ENCODE measurements around the gene SH2D4B. TPM values are rescaled to one million over a fixed set of nuclear protein-coding genes. Genes with fewer than 3 reads are reported as not detected.
A peak's percentile ranks its signal among the peaks of the same experiment; 100 is the strongest.

SH2D4B gene
- total RNA-seq, 2 donors from 2014 or later = 0.13 TPM; not detected in 1

GRCh38 chr10:80602881-80603280 is 65.2 kb downstream of the SH2D4B start:
- Mint-ChIP-seq H3K27ac (no peak overlapping the region), H3K4me1 (peaks cover 13% of the 10 kb centered on the region), H3K9me3 (no peaks in the 10 kb centered on the region), H3K27me3 (ENCODE audit: insufficient read depth) (no peaks in the 10 kb centered on the region), H3K4me3 (no peak overlapping the region), H3K36me3 (ENCODE audit: low read depth) (no peaks in the 10 kb centered on the region)
- Histone ChIP-seq H3K27ac (ENCODE audit: low read depth, low read length) (no peak overlapping the region), H3K4me1 (ENCODE audit: control insufficient read depth, insufficient read depth, low read length) (peaks cover 3% of the 10 kb centered on the region), H3K27me3 (ENCODE audit: control insufficient read depth, insufficient read depth, low read length, poor library complexity, severe bottlenecking) (no peaks in the 10 kb centered on the region), H3K9me3 (ENCODE audit: control insufficient read depth, low read length) (no peaks in the 10 kb centered on the region), H3K36me3 (ENCODE audit: control insufficient read depth, insufficient read depth, low read length) (no peaks in the 10 kb centered on the region), H3K9ac (ENCODE audit: extremely low read depth, low read length, poor library complexity, severe bottlenecking) (no peak overlapping the region), H3K4me3 (ENCODE audit: low read length) (no peak overlapping the region)
- DNase-seq = no peak
- 94 to 100% methylated on average over 4 of the region's 4 CpGs for WGBS, 2 experiments (ENCODE audit: insufficient coverage in 1 of 2, insufficient read length in 1 of 2)
- no peak for TF ChIP-seq CTCF (conservative IDR thresholded peaks at IDR 0.05)

GRCh38 chr10:80603516-80603915 is 65.8 kb downstream of the SH2D4B start:
- Mint-ChIP-seq H3K27me3 (ENCODE audit: insufficient read depth) (no peaks in the 10 kb centered on the region), H3K9me3 (no peaks in the 10 kb centered on the region), H3K4me3 (no peak overlapping the region), H3K36me3 (ENCODE audit: low read depth) (no peaks in the 10 kb centered on the region), H3K27ac (no peak overlapping the region), H3K4me1 (peaks cover 13% of the 10 kb centered on the region)
- H3K9ac ChIP-seq (ENCODE audit: extremely low read depth, low read length, poor library complexity, severe bottlenecking) = no peak overlapping the region
- no peak for TF ChIP-seq CTCF (conservative IDR thresholded peaks at IDR 0.05)
- H3K27me3 ChIP-seq (ENCODE audit: control insufficient read depth, insufficient read depth, low read length, poor library complexity, severe bottlenecking) = no peaks in the 10 kb centered on the region
- H3K4me3 ChIP-seq (ENCODE audit: low read length) = no peak overlapping the region
- peaks cover 3% of the 10 kb centered on the region for H3K4me1 ChIP-seq (ENCODE audit: control insufficient read depth, insufficient read depth, low read length)
- H3K36me3 ChIP-seq (ENCODE audit: control insufficient read depth, insufficient read depth, low read length) = no peaks in the 10 kb centered on the region
- 92 to 96% methylated on average over 7 to 27 of the region's 27 CpGs for WGBS, 2 experiments (ENCODE audit: insufficient coverage in 1 of 2, insufficient read length in 1 of 2)
- no peak overlapping the region for H3K27ac ChIP-seq (ENCODE audit: low read depth, low read length)
- no peaks in the 10 kb centered on the region for H3K9me3 ChIP-seq (ENCODE audit: control insufficient read depth, low read length)
- DNase-seq = peak; percentile 27

- Histone ChIP-seq H3K4me3 (ENCODE audit: low read length) (no peak overlapping the region), H3K27ac (ENCODE audit: low read depth, low read length) (no peak overlapping the region), H3K9me3 (ENCODE audit: control insufficient read depth, low read length) (no peaks in the 10 kb centered on the region), H3K9ac (ENCODE audit: extremely low read depth, low read length, poor library complexity, severe bottlenecking) (no peak overlapping the region), H3K36me3 (ENCODE audit: control insufficient read depth, insufficient read depth, low read length) (no peaks in the 10 kb centered on the region), H3K27me3 (ENCODE audit: control insufficient read depth, insufficient read depth, low read length, poor library complexity, severe bottlenecking) (no peaks in the 10 kb centered on the region), H3K4me1 (ENCODE audit: control insufficient read depth, insufficient read depth, low read length) (no peaks in the 10 kb centered on the region)
- H3K36me3 Mint-ChIP-seq (ENCODE audit: low read depth) = no peaks in the 10 kb centered on the region
- H3K27me3 Mint-ChIP-seq (ENCODE audit: insufficient read depth) = peaks cover 6% of the 10 kb centered on the region
- H3K4me3 Mint-ChIP-seq = no peak overlapping the region
- DNase-seq = no peak
- H3K9me3 Mint-ChIP-seq = no peaks in the 10 kb centered on the region
- no peak overlapping the region for H3K27ac Mint-ChIP-seq
- WGBS, 2 experiments (ENCODE audit: insufficient coverage in 1 of 2, insufficient read length in 1 of 2) = 81 to 83% methylated on average over 7 to 11 of the region's 11 CpGs
- no peaks in the 10 kb centered on the region for H3K4me1 Mint-ChIP-seq
- no peak for TF ChIP-seq CTCF (conservative IDR thresholded peaks at IDR 0.05)
These were observed 71.0 kb downstream of the SH2D4B start for GRCh38 chr10:80608706-80609105.

All from endodermal cell (in vitro differentiated cells).